Mesenchymal stem cell (in vitro differentiated cells and primary cell): Measurements from ENCODE around the gene JMJD6.

ENCODE experiments used
- DNase-seq: peaks from one replicate; pipeline ENCODE4 v3.0.0-alpha.2; 2013
- H2AFZ ChIP-seq: one replicate; pipeline ENCODE4 v1.6.1; 2013; ENCODE audit warnings: low read depth, mild to moderate bottlenecking, control low read depth, inconsistent platforms, low read length, moderate library complexity
- H2AK5ac ChIP-seq: 2 replicates; pipeline ENCODE4 v1.6.1; 2013; ENCODE audit warnings: low read length, moderate library complexity, mild to moderate bottlenecking, inconsistent platforms; ENCODE audit not compliant: severe bottlenecking
- H2BK120ac ChIP-seq: one replicate; pipeline ENCODE4 v1.6.1; 2013; ENCODE audit warnings: low read depth, mild to moderate bottlenecking, inconsistent platforms, low read length, moderate library complexity
- H2BK12ac ChIP-seq, 2 experiments: one replicate each; pipeline ENCODE4 v1.6.1; 2013; ENCODE audit warnings: inconsistent platforms in 2 of 2, low read length in 2 of 2, mild to moderate bottlenecking in 2 of 2, moderate library complexity in 2 of 2, control low read depth in 1 of 2
- H2BK15ac ChIP-seq: one replicate; pipeline ENCODE4 v1.6.1; 2013; ENCODE audit warnings: mild to moderate bottlenecking, low read depth, inconsistent platforms; ENCODE audit not compliant: poor library complexity, severe bottlenecking
- H2BK5ac ChIP-seq: 2 replicates; pipeline ENCODE4 v1.6.1; 2013; ENCODE audit warnings: low read depth, mild to moderate bottlenecking, low read length, control low read depth, inconsistent platforms; ENCODE audit not compliant: poor library complexity, severe bottlenecking
- H3K14ac ChIP-seq, 2 experiments: one replicate each; pipeline ENCODE4 v1.6.1; 2013; ENCODE audit warnings: inconsistent platforms in 2 of 2, low read length in 2 of 2, control low read depth in 1 of 2, mild to moderate bottlenecking in 1 of 2, moderate library complexity in 1 of 2
- H3K18ac ChIP-seq, 2 experiments: one replicate each; pipeline ENCODE4 v1.6.1; 2013; ENCODE audit warnings: inconsistent platforms in 2 of 2, low read length in 2 of 2, control low read depth in 1 of 2, low read depth in 1 of 2, mild to moderate bottlenecking in 1 of 2
- H3K23ac ChIP-seq, 2 experiments: one replicate each; pipeline ENCODE4 v1.6.1; 2013; ENCODE audit warnings: inconsistent platforms in 2 of 2, low read length in 2 of 2, mild to moderate bottlenecking in 2 of 2, moderate library complexity in 2 of 2, control low read depth in 1 of 2
- H3K27ac ChIP-seq: 2 replicates; pipeline ENCODE4 v1.5.1; 2013; ENCODE audit warnings: mild to moderate bottlenecking, moderate library complexity, low read length, control low read depth, inconsistent platforms; ENCODE audit not compliant: poor library complexity, severe bottlenecking
- H3K27me3 ChIP-seq, 2 experiments: 2 replicates each; pipeline versions ENCODE4 v1.6.1 to v1.7.0; 2013; ENCODE audit warnings: low read length in 2 of 2, mild to moderate bottlenecking in 2 of 2, moderate library complexity in 2 of 2, control low read depth in 1 of 2, inconsistent platforms in 1 of 2; ENCODE audit not compliant: control insufficient read depth in 1 of 2, insufficient read depth in 1 of 2
- H3K36me3 ChIP-seq, 2 experiments: 2 replicates each; pipeline versions ENCODE4 v1.6.1 to v1.7.0; 2013; ENCODE audit warnings: low read length in 2 of 2, control low read depth in 1 of 2, inconsistent platforms in 1 of 2, low read depth in 1 of 2, mild to moderate bottlenecking in 1 of 2; ENCODE audit not compliant: insufficient read depth in 2 of 2, control insufficient read depth in 1 of 2
- H3K4ac ChIP-seq, 2 experiments: one replicate each; pipeline ENCODE4 v1.6.1; 2013; ENCODE audit warnings: inconsistent platforms in 2 of 2, low read length in 2 of 2, mild to moderate bottlenecking in 2 of 2, moderate library complexity in 2 of 2, control low read depth in 1 of 2, low read depth in 1 of 2
- H3K4me1 ChIP-seq: 2 replicates; pipeline ENCODE4 v1.6.1; 2013; ENCODE audit warnings: low read depth, low read length, control low read depth; ENCODE audit not compliant: control insufficient read depth, insufficient read depth
- H3K4me2 ChIP-seq: 2 replicates; pipeline ENCODE4 v1.6.1; 2013; ENCODE audit warnings: low read length, mild to moderate bottlenecking, inconsistent platforms; ENCODE audit not compliant: poor library complexity, severe bottlenecking
- H3K4me3 ChIP-seq, 2 experiments: 2 replicates each; pipeline versions ENCODE4 v1.5.1 to v1.7.0; 2013; ENCODE audit warnings: low read length in 2 of 2, mild to moderate bottlenecking in 2 of 2, control low read depth in 1 of 2, low read depth in 1 of 2; ENCODE audit not compliant: insufficient read depth in 1 of 2
- H3K79me1 ChIP-seq: replicated peaks from 2 replicates; pipeline ENCODE4 v1.6.1; 2013; ENCODE audit warnings: mild to moderate bottlenecking, control low read depth, low read length, inconsistent platforms; ENCODE audit not compliant: poor library complexity, severe bottlenecking
- H3K9ac ChIP-seq: 2 replicates; pipeline ENCODE4 v1.7.0; 2013; ENCODE audit warnings: mild to moderate bottlenecking, low read length, moderate library complexity
- H3K9me3 ChIP-seq: 2 replicates; pipeline ENCODE4 v1.7.0; 2013; ENCODE audit warnings: mild to moderate bottlenecking, low read length; ENCODE audit not compliant: control insufficient read depth
- H4K8ac ChIP-seq: one replicate; pipeline ENCODE4 v1.6.1; 2013; ENCODE audit warnings: inconsistent platforms, mild to moderate bottlenecking, low read length, moderate library complexity
- H4K91ac ChIP-seq: one replicate; pipeline ENCODE4 v1.6.1; 2013; ENCODE audit warnings: mild to moderate bottlenecking, low read length, inconsistent platforms
- WGBS: methylation state at CpG from one replicate; pipeline ENCODE4 v1.1.7; 2013; ENCODE audit warnings: mixed read lengths; 5-methylcytosine and 5-hydroxymethylcytosine counted together

The JMJD6 gene

DNA sequence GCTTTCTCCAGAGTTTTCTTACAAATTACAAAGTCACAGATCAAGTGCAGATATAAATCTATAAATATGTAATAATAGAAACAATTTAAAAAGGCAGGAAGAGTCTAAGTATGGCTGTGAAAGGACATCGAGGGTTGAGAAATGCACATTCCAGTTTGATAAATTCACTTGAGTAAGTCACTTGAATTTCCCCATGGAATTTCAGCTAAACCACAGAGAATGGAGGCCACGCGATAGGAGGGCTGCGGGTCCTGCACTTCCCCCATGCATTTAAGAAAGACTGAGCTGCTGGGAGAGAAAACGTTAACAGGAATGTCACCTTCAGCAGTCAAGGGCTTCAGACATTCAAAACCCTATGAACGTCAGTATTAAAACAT, 9.6 kb downstream of the JMJD6 start:
- Histone ChIP-seq H2BK5ac (peak overlapping the region; percentile 19), H3K27ac (peak overlapping the region; percentile 96), H2AK5ac (peak overlapping the region; percentile 76), H2BK12ac (no peak overlapping the region), H3K27me3 (no peaks in the 10 kb centered on the region), H3K9ac (peak overlapping the region; percentile 90), H3K4me3 (peak overlapping the region in 1 of 2 experiments; percentile 59), H4K8ac (no peak overlapping the region), H2BK120ac (no peak overlapping the region), H3K4me2 (no peak overlapping the region), H3K79me1 (peaks cover 40% of the 10 kb centered on the region), H4K91ac (no peak overlapping the region), H3K4me1 (peaks cover 12% of the 10 kb centered on the region), H3K9me3 (no peaks in the 10 kb centered on the region), H3K14ac (no peak overlapping the region), H2AFZ (no peak overlapping the region), H3K23ac (no peak overlapping the region), H3K4ac (no peak overlapping the region), H3K18ac (peak overlapping the region; percentile 68 to 85), H2BK15ac (no peak overlapping the region), H3K36me3 (peaks cover 59 to 77% of the 10 kb centered on the region in 2 experiments)
- DNase-seq = peak; percentile 94
- 17% methylated on average over 4 of the region's 6 CpGs for WGBS

- Histone ChIP-seq H3K79me1 (peaks cover 36% of the 10 kb centered on the region), H3K18ac (peak overlapping the region; percentile 68 to 85), H3K27ac (peak overlapping the region; percentile 96), H2BK120ac (no peak overlapping the region), H3K23ac (no peak overlapping the region), H3K4me1 (peaks cover 13% of the 10 kb centered on the region), H2BK5ac (peak overlapping the region; percentile 19), H2AFZ (no peak overlapping the region), H2BK15ac (no peak overlapping the region), H3K14ac (no peak overlapping the region), H3K36me3 (peaks cover 53 to 72% of the 10 kb centered on the region in 2 experiments), H3K9me3 (no peaks in the 10 kb centered on the region), H4K91ac (no peak overlapping the region), H3K4ac (no peak overlapping the region), H3K9ac (peak overlapping the region; percentile 90), H3K27me3 (no peaks in the 10 kb centered on the region), H2BK12ac (peak overlapping the region in 1 of 2 experiments; percentile 37), H3K4me3 (peak overlapping the region in 1 of 2 experiments; percentile 59), H3K4me2 (no peak overlapping the region), H2AK5ac (peak overlapping the region; percentile 76), H4K8ac (no peak overlapping the region)
- DNase-seq = peak; percentile 100
- WGBS = 61% methylated on average over 11 of the region's 13 CpGs
These were observed 10.1 kb downstream of the JMJD6 start for GRCh38 chr17:76716146-76716838.

DNA sequence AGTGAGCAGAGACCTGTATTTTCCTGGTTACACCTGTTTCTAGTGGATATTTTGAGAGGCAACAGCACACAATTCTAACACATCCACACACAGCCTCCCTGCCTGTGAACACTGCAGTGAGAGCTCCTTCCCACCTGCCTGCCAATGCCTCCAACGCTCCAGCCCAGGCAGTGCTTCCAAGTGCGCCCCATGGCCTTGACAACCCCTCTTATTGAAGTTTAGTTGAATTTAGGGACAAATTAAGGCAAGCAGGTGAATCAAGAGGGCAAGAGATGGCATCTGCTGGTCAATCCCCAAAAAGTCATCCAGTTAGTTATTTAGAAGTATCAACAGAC, 10.9 kb downstream of the JMJD6 start:
- Histone ChIP-seq H3K4me2 (no peak overlapping the region), H2AFZ (no peak overlapping the region), H2BK15ac (no peak overlapping the region), H2BK120ac (no peak overlapping the region), H3K14ac (no peak overlapping the region), H4K8ac (no peak overlapping the region), H3K27ac (peak overlapping the region; percentile 96), H3K79me1 (peaks cover 32% of the 10 kb centered on the region), H3K36me3 (peaks cover 47 to 64% of the 10 kb centered on the region in 2 experiments), H3K27me3 (no peaks in the 10 kb centered on the region), H3K23ac (no peak overlapping the region), H3K9ac (peak overlapping the region; percentile 67), H4K91ac (no peak overlapping the region), H2BK12ac (peak overlapping the region; percentile 33 to 45), H3K18ac (no peak overlapping the region), H3K4me3 (no peak overlapping the region), H2AK5ac (peak overlapping the region; percentile 37), H3K4me1 (peaks cover 15% of the 10 kb centered on the region), H3K9me3 (no peaks in the 10 kb centered on the region), H2BK5ac (no peak overlapping the region), H3K4ac (peak overlapping the region in 1 of 2 experiments; percentile 85)
- 92% methylated on average over 2 of the region's 2 CpGs for WGBS
- no peak for DNase-seq

DNA sequence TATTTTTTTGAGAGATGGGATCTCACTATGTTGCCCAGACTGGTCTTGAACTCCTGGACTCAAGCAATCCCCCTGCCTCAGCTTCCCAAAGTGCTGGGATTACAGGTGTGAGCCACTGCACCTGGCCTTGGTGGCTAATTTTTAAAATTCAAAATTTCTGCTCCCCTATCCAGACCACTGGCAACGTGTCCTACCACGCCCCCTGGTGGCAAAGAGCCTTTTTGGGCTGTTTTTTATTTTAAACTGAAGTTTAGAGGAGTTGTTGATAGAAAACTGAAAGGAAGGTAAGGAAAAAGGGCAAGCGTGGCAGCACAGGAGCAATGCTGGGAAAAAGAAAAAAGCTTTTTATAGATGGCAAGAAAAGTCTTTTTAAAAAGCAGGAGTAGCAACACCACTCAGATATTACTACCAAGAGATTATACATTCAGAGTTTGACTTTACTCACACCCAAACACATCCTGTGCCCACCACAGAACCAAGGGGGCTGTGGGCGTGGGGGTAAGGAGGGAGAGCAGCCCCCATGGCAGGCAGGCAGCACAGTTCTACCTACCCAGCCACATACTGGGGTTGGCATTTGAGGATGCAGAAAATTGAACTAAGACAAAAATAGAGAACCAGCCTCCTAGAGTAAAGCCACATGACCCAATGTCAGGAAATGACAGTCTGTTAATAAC, 11.4 kb downstream of the JMJD6 start:
- no peak overlapping the region for H4K8ac ChIP-seq
- no peaks in the 10 kb centered on the region for H3K9me3 ChIP-seq
- no peak overlapping the region for H2BK5ac ChIP-seq
- H3K9ac ChIP-seq = peak overlapping the region; percentile 67
- H2BK15ac ChIP-seq = no peak overlapping the region
- H2AK5ac ChIP-seq = peak overlapping the region; percentile 37
- peak overlapping the region in 1 of 2 experiments; percentile 85 for H3K4ac ChIP-seq
- H3K4me2 ChIP-seq = no peak overlapping the region
- H3K14ac ChIP-seq = no peak overlapping the region
- no peak overlapping the region for H4K91ac ChIP-seq
- no peak overlapping the region for H2BK120ac ChIP-seq
- H3K27me3 ChIP-seq = no peaks in the 10 kb centered on the region
- H3K4me3 ChIP-seq = no peak overlapping the region
- H2AFZ ChIP-seq = no peak overlapping the region
- peaks cover 15% of the 10 kb centered on the region for H3K4me1 ChIP-seq
- peak overlapping the region; percentile 65 to 79 for H2BK12ac ChIP-seq
- H3K79me1 ChIP-seq = peaks cover 27% of the 10 kb centered on the region
- H3K18ac ChIP-seq = peak overlapping the region; percentile 46 to 53
- peaks cover 42 to 59% of the 10 kb centered on the region in 2 experiments for H3K36me3 ChIP-seq
- WGBS = 0% methylated on average over 2 of the region's 4 CpGs
- H3K27ac ChIP-seq = no peak overlapping the region
- peak; percentile 65 for DNase-seq
- H3K23ac ChIP-seq = peak overlapping the region in 1 of 2 experiments; percentile 34
